K562 (cell line): Measurements from ENCODE around the gene NRM. TPM values are rescaled to one million over a fixed set of nuclear protein-coding genes. Genes with fewer than 3 reads are reported as not detected.

Experiments used
- CEBPZ ChIP-seq: fragments of 150-350 bp; IDR thresholded peaks from 2 replicates; pipeline ENCODE4 v1.6.1; 2014; ENCODE audit warnings: low read depth, mild to moderate bottlenecking, low read length, borderline replicate concordance
- ELF1 ChIP-seq: fragments of 200-800 bp; sonication (Bioruptor generic); IDR thresholded peaks from 2 replicates; pipeline ENCODE4 v1.6.1; 2016; ENCODE audit warnings: missing genetic modification characterization, missing compliant biosample characterization
- ELF2 ChIP-seq: fragments of 250-450 bp; sonication (Bioruptor Pico); IDR thresholded peaks from 2 replicates; pipeline ENCODE4 v1.5.0; 2021; ENCODE audit warnings: mild to moderate bottlenecking
- FOXP1 ChIP-seq: sonication (generic); formaldehyde crosslinking; IDR thresholded peaks from 2 replicates; pipeline ENCODE4 v1.8.0; 2022; ENCODE audit warnings: mild to moderate bottlenecking, missing genetic modification reagents
- HDAC1 ChIP-seq, 2 experiments: fragments of 450-650 bp; IDR thresholded peaks; 2 replicates each; pipeline ENCODE4 v1.6.1; 2016 to 2017; ENCODE audit warnings: inconsistent platforms in 1 of 2, mild to moderate bottlenecking in 1 of 2, moderate library complexity in 1 of 2
- PATZ1 ChIP-seq: fragments of 250-450 bp; sonication (Bioruptor Pico); IDR thresholded peaks from 2 replicates; pipeline ENCODE4 v1.5.0; 2020; ENCODE audit warnings: mild to moderate bottlenecking, borderline replicate concordance
- PHB2 ChIP-seq: fragments of 450-650 bp; IDR thresholded peaks from 2 replicates; pipeline ENCODE4 v1.6.1; 2017; ENCODE audit warnings: low read depth
- RAD21 ChIP-seq, 2 experiments: fragments of 250-450 bp in 1 of 2; fragments of 450-650 bp in 1 of 2; sonication (Bioruptor Pico) in 1 of 2; formaldehyde crosslinking in 1 of 2; IDR thresholded peaks in 1 of 2; conservative IDR thresholded peaks in 1 of 2; 2 replicates each; pipeline versions ENCODE4 v1.4.0 to v1.8.0; 2020 to 2022; ENCODE audit warnings: mild to moderate bottlenecking in 2 of 2, moderate library complexity in 1 of 2
- UBTF ChIP-seq, 2 experiments: IDR thresholded peaks; 2 replicates each; pipeline ENCODE4 v1.6.1; 2012; ENCODE audit warnings: improper control_type of control experiment in 2 of 2, low read depth in 2 of 2, low read length in 2 of 2, borderline replicate concordance in 1 of 2
- ZBTB11 ChIP-seq, 3 experiments: fragments of 200-800 bp in 1 of 3; fragments of 250-450 bp in 1 of 3; fragments of 450-650 bp in 1 of 3; sonication (Bioruptor Pico) in 1 of 3; sonication (Bioruptor generic) in 1 of 3; formaldehyde crosslinking in 1 of 3; IDR thresholded peaks; 2 replicates each; pipeline versions ENCODE4 v1.6.1 to v1.8.0; 2016 to 2022; ENCODE audit warnings: mild to moderate bottlenecking in 2 of 3, missing genetic modification characterization in 2 of 3, missing compliant biosample characterization in 1 of 3, moderate library complexity in 1 of 3
- ZNF124 ChIP-seq: sonication (generic); formaldehyde crosslinking; IDR thresholded peaks from 2 replicates; pipeline ENCODE4 v1.8.1; 2022; ENCODE audit warnings: missing genetic modification reagents
- ZNF586 ChIP-seq: fragments of 450-650 bp; formaldehyde crosslinking; conservative IDR thresholded peaks from 2 replicates; pipeline ENCODE4 v1.4.0; 2020; ENCODE audit warnings: mild to moderate bottlenecking, moderate library complexity
- ZNF589 ChIP-seq: fragments of 200-800 bp; sonication (Bioruptor generic); IDR thresholded peaks from 2 replicates; pipeline ENCODE4 v1.6.1; 2016; ENCODE audit warnings: low read depth, missing genetic modification characterization, missing compliant biosample characterization
- polyA plus RNA-seq, 8 experiments: library from polyadenylated mRNA; depleted of rRNA in 4 of 8; stranded (reverse) in 5 of 8; unstranded in 3 of 8; fragments of >200 nt; fragmentation: Nextera tagmentation in 2 of 8; fragmentation: Illumina TruSeq in 1 of 8; extraction: Ambion mirVana in 2 of 8; extraction: Trizol in 1 of 8; gene quantifications; 2 replicates each; pipeline versions ENCODE4 v1.2.1 to v1.2.3, GENCODE V29; 2011 to 2014; ENCODE audit warnings: inconsistent platforms in 1 of 8, missing spikeins in 1 of 8
- total RNA-seq, 7 experiments: library from RNA; depleted of rRNA in 6 of 7; stranded (reverse); fragments of >200 nt in 6 of 7; fragmentation: Illumina TruSeq in 2 of 7; extraction: Trizol in 2 of 7; gene quantifications; 2 replicates each; pipeline versions ENCODE4 v1.2.1 to v1.2.3, GENCODE V29; 2011 to 2021; ENCODE audit warnings: low replicate concordance in 1 of 7

NRM gene
- total and polyA plus RNA-seq, 9 of the 15 experiments (the other 6 are each of a cell fraction or from before 2014, with no cell fraction given), result 9.7 to 58.2 (median 18.1) TPM

- TF ChIP-seq CEBPZ (no peak), ZNF586 (CRISPR knock-in tag) (no peak), FOXP1 (CRISPR knock-in tag) (no peak), ELF2 (0 out of 2 replicates have a peak, but pooled peaks have one; percentile 43), UBTF (IDR thresholded peaks at IDR 0.05; ENCODE audit: borderline replicate concordance in 1 of 2, low read depth in 2 of 2, low read length in 2 of 2) (0 out of 4 replicates have a peak, but pooled peaks of 1 of the 2 experiments have one; percentile 33), ELF1 (peak; percentile 49; the same call in 1 of the 2 replicates), PATZ1 (CRISPR knock-in tag) (no peak), ZNF124 (CRISPR knock-in tag) (no peak), ZNF589 (CRISPR knock-in tag) (no peak), PHB2 (peak; percentile 50; the same call in 1 of the 2 replicates), ZBTB11 (CRISPR knock-in tag; IDR thresholded peaks at IDR 0.05) (peak; percentile 74 to 94 (median 90); a peak in 5 of 6 replicates), HDAC1 (IDR thresholded peaks at IDR 0.05) (peak in 1 of 2 experiments; percentile 84; a peak in 2 of 4 replicates), RAD21 (CRISPR knock-in tag; conservative IDR thresholded peaks at IDR 0.05 in 1 of 2, IDR thresholded peaks at IDR 0.05 in 1 of 2) (0 out of 4 replicates have a peak, but pooled peaks of 1 of the 2 experiments have one; percentile 11)
These were observed at the start of gene NRM (continued) for GRCh38 chr6:30690403-30691207.
